ENCODE data around the gene JMJD1C.

Gene JMJD1C

DNA sequence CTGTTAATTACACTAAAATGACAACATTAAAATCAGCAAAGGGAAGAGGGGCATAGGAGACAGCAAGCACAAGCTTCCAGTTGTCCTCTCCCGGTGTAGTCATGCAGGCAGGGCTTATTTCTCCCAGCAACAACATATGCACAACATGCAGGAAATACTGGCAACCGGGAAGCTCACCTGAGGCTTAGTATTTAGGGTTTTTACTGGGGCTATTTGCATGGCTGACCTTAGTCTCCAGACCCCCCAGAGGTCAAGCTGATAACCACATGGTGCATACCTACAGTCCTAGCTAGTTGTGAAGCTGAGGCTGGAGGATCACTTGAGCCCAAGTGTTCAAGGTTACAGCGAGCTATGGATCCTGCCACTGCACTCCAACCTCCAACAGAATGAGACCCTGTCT, 12.8 kb upstream of the JMJD1C start:
- no peak for DNase-seq (ENCODE audit: low read depth)

DNA sequence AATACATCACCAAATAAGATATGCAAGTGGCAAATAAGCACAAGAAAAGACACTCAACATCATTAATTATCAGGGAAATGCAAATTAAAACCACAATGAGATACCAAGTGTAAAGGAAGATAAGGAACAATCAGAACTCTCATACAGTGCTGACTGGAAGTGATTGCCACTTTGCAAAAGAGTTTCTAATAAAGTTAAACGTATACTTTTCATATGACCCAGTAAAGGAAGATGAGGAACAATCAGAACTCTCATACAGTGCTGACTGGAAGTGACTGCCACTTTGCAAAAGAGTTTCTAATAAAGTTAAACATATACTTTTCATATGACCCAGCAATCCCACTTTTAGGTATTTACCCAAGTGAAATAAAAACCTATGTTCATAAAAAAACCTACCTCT, 12.2 kb upstream of the JMJD1C start:
- DNase-seq (ENCODE audit: low read depth), result no peak

DNA sequence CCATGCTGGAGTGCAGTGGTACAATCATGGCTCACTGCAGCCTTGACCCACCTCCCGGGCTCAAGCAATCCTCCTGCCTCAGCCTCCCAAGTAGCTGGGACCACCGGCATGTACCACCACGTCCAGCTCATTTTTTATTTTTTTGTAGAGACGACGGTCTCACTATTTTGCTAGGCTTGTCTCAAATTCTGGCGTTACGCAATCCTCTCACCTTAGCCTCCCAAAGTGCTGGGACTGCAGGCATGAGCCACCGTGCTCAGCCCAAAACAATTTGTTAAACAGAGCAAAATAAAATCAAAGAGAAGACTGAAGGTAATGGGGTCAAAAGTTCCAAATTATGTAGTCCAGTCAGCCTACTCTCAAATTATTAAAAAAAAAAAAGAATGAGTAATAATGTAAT, 8.7 kb upstream of the JMJD1C start:
- no peak for DNase-seq (ENCODE audit: low read depth)

DNA sequence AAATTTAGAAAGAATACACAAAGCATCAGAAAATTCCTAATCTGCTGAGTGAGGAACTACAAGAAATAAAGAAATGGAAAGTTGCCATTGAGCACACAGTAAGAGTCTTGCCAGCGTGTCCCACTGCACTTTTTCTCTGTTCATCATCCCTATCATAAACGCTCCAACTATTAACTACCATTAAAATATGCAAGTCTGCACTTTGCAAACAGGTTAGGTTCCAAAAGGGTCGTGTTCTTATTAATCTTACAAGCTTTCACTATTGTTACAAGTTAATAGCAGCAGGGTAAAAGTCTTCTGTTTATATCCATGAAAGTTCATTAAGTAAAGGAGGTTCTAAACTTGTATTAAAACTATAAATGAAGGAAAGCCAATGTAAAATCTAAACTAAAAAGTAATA, 5.2 kb upstream of the JMJD1C start:
- no peak for DNase-seq (ENCODE audit: low read depth)

DNA sequence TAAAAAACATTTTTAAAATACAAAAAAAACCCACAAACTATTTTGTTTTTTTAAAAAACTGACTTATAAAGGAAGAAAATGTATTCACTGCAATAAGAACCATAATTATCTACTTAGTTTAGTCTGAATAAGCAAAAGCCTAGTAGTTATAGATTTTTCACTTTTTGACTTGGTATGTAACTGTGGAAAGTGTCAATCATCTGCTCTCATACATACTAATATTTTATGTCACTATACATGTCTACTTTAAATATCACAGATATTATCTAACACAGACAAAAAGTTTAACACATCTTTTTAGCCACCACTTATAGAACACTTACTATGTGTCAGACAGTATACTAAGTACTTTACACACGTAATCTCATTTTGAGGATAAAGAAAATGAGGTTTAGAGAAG, 3.2 kb upstream of the JMJD1C start:
- no peak for DNase-seq (ENCODE audit: low read depth)

DNA sequence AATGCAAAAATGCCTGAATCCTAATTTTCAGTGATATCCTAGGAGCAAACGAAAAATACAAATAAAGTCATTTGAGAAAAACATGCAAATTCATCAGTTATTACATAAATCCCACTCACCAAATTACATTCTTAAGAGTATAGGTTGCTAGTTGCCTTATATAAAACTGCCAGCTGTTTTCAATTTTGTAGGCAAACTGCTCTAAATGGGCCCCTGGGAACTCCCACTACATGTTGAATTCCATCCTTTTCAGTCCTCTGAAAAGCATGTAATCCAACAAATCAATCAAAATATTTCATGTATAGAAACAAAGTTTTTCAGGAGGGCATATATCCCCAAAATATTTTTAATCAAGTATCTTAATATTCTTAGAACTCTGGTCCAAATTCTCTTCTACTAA, 2.1 kb upstream of the JMJD1C start:
- no peak for DNase-seq (ENCODE audit: low read depth)

DNA sequence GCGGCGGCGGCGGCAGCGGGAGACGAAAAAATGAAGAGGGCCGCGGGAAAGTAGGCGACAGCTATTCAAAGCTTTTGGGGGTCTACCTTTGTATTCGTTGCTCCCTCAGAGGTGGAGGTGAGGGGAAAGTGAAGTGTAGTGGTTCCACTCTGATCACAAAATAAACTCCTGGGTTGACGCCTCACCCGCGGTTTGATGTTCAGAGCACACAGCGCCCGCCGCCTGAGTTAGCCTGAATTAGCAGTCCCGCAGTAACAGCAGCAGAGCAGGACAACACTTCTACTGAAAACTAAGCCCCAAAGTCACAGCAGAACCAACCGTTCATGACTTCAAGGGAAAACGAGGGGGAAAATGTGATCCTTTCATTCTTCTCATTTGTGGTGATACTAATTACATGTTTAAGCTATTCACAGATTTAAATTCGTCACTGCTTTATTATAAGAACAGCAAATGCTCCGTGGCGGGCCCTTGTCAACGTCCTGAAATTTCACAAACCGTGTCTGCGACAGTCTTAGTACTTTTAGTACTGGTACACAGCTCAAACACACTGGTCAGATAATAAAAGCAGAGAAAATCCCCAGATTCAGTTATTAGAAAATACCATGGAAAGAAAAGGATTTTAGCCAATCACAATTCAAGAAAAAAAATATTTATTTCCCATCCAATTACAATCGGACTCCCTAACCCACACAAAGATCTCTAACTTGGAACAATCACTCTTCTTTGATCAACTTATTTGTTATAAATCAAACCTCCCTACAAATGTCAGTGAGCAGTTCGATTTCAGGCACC, 563 bp upstream of the JMJD1C start:
- no peak for DNase-seq (ENCODE audit: low read depth)

DNA sequence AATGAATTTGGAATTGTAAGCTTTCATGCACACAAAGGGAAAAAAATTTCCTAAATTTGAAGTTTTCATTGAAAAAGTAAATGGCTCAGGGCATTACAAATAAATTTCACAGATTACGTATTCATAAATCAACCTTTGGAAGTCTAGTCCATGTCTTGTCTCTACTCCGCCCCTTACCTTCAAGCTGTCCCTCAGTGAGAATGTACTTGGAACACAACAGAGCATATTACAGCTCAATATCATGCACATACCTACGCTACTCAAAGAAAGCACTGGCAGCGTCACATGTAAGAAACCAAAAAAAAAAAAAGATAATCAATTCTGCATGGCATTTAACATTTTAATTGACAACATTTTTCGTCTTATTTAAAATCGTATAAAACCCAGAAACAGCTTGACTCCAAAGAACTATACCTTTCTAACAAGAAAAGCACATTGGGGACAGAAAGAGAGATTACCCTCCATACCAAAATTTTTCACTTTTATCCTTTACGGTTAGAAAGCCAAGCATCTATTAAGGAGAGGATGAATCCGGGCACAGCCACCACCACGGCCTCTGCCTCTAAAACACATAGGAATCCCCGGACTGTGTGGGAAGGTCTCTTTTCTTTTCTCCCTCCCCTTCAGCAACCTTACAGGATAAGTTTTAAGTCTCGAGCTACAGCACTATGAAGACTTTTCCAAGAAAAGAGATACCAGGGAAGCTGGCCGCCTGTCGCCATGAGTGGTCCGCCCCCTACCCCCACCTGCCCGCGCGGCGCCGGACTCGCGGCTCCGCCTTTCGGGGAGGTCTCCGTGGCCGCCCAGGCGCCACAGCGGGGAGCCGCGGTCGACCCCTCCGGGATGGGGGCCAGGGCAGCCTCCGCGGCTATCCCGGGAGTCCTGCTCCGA, 1.1 kb downstream of the JMJD1C start:
- DNase-seq (ENCODE audit: low read depth), result peak; percentile 19

DNA sequence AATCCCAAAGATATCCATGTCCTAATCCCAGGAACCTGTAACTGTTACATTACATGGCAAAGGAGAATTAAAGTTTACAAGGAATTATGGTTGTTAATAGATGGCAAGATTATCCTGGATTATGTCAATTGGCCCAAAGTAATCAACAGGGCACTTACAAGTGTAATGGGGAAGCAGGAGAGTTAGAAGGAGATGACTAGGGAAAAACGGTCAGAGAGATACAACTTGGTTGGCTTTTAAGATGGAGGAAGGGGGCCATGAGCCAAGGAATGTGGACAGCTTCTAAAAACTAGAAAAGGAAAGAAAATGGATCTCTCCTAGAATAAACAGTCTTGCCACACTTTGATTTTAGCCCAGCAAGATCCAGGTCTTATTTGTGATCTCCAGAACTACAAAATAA, 3.3 kb downstream of the JMJD1C start:
- no peak for DNase-seq (ENCODE audit: low read depth)

DNA sequence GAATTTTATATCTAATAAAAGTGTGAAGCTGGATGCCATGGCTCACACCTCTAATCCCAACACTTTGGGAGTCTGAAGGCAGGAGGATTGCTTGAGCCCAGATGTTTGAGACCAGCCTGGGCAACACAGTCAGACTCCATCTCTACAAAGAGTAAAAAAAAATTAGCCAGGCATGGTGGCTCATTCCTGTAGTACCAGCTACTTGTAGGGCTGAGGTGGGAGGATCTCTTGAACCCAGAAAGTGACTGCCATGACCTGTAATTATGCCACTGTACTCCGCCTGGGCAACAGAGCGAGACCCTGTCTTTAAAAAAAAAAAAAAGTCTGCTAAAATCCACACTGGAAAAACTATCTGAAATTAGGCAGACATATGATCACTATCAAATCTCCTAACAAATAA, 7.6 kb downstream of the JMJD1C start:
- DNase-seq (ENCODE audit: low read depth), result no peak

DNA sequence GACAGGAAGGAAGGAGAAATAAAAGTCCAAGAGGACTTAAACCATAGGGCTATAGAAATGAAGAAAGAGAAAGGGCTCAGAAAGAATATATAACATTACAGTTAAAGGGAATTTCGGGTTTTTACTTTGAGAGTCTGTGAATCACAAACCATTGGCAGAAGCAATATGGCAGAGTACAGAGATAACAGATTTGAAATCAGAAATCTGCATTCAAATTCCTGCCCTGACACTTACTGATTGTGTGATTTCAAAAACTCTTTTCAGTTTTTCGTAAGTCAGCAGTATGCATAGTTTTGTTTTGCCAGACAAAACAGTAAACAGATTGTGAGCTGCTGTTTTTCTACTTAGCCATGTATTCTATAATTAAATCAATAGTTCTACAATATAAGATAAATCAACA, 8.2 kb downstream of the JMJD1C start:
- no peak for DNase-seq (ENCODE audit: low read depth)

DNA sequence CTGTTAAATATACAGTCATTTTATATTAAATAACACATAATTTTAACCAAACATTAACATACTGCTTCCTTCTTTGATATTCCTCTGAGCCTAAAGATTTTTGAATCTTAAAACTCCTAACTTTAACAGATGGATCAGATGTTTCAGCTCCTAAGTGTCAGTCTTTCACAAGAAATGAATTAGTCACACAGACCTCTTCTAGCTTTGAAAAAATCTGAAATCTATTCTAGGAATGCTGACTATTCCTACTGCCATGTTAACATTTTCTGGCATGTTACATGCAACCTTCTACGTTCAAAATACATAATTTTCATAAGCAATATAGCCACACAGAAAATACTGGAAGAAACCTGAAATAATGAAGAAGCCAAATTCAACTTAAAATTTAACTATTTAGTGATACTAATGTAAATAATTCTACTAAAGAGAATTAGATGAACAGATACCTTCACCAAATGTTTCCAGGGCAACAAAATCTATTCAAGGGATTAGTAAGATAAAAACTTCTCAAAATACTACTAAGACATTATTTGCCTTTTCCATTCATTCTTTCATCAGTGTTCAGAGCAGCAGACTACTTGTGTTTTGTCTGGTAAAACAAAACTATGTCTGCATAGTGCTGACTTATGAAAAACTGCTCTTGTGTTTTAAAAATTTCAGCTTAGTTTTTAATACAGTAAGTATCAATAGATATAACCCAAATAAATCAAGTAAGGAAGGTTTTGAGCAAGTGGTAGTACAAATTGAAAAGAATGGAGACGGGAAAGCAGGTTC, 9.2 kb downstream of the JMJD1C start:
- no peak for DNase-seq (ENCODE audit: low read depth)

DNA sequence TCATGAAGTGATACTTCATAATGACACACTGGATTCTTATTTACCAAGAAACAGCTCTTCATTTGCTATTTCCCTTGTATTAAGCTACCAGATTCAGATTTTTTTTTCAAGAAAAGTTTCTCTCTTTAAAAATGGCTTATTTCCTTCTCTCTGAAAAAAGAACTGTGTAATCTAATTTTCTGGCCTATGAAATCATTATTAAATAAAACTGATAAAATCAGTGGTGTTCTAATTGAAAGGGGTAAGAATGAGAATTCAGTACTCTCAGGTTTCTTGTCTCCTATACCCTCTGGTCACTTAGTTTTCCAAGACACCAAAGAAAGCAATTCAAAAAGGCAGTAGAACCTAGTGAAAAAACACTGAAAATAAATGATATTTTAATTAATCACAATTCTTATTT, 10.3 kb downstream of the JMJD1C start:
- no peak for DNase-seq (ENCODE audit: low read depth)

DNA sequence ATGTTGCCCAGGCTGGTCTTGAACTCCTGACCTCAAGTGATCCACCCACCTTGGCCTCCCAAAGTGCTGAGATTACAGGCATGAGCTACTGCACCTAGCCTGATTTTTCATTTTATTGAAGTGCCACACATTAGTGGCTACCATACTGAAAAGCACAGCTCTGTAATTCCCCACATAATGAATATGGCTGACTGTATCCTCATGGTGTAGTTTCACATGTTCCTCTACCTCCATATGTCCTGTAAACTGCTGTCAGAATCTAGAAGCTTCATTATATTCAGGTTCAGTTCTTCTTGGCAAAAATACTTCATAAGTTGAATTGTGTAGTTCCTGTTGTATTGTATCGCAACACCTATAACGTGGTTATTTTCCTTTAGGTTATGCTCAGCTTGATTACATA, 11.1 kb downstream of the JMJD1C start:
- no peak for DNase-seq (ENCODE audit: low read depth)

DNA sequence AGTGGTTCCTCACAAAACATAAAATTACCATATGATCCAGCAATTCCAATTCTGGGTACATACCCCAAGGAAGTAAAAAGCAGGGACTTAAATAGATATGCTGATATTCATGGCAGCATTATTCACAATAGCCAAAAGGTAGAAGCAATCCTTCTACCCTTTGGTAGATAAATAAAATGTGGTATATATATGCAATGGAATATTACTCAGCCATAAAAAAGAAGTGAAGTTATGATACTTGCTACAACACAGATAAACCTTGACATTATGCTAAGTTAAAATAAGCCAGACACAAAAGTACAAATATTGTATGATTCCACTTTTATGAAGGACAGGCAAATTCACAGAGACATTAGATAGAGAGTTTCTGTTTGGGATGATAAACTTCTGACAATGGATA, 13.3 kb downstream of the JMJD1C start:
- no peak for DNase-seq (ENCODE audit: low read depth)

DNA sequence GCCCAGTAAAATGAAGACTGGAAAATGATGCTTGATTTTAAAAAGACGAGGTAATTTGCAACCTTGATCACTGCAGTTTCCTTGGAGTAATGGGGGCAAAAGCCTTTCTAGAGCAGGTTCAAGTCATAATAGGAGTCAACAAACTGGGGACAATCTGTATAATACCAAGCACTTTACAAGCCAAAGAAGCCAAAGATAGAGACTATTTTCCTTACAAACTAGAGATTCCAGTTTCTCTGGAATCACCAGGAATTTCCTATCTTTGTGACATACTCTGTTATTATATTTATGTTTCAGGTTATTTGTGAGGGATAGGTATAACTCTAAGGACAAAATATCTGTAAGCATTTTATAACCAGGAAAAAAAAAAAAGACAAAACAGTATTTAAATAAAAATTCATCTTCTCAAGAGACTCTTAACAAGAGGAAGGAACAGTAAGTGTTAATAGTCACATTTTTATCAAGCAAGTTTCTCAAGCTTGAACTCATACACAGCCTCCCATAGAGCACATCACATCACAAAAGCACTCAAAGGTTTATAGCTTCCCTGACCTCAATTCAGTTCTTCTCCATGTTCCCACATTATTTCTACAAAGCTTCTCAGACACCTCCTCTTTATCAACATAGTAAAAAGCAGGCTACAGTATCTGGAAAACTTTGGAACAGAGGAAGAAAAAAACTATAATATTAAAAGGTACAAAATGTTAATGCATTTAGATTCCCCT, 18.9 kb downstream of the JMJD1C start:
- no peak for DNase-seq (ENCODE audit: low read depth)

DNA sequence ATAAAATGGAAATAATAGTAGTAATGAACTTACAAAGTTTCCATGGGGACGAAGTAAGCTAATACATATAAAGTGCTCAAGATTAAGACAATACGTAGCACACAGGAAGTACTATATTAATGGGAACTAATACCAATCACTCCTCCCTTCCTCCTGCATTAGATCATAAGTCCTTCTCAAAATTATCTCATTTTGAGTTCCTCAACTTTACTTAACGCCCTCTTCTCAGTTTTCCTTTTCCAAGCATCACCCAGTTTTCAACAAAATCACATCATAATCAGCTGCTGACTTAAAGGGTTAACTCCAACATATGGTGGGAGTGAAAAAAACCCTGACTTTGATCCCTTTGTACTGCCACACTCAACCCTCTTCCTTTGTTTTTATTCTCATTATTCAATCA, 24.4 kb downstream of the JMJD1C start:
- DNase-seq (ENCODE audit: low read depth), result no peak

DNA sequence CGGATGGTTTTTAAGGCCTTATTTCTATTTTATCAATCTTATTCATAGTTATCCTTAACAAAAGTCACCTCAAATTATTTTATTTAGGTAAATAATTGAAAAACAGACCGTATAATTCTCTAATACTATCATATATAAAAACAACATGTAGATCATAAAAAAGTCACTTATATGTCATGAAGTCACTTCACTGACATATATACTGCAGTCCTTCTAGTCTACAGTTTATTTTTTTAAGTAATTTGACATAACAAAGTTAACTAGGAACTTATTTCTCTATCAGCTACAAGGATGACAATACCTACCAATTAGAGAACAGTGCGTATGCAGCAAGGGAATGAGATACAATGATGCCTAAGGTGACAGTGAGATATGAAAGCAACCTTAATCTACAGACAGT, 26.2 kb downstream of the JMJD1C start:
- DNase-seq (ENCODE audit: low read depth), result no peak

DNA sequence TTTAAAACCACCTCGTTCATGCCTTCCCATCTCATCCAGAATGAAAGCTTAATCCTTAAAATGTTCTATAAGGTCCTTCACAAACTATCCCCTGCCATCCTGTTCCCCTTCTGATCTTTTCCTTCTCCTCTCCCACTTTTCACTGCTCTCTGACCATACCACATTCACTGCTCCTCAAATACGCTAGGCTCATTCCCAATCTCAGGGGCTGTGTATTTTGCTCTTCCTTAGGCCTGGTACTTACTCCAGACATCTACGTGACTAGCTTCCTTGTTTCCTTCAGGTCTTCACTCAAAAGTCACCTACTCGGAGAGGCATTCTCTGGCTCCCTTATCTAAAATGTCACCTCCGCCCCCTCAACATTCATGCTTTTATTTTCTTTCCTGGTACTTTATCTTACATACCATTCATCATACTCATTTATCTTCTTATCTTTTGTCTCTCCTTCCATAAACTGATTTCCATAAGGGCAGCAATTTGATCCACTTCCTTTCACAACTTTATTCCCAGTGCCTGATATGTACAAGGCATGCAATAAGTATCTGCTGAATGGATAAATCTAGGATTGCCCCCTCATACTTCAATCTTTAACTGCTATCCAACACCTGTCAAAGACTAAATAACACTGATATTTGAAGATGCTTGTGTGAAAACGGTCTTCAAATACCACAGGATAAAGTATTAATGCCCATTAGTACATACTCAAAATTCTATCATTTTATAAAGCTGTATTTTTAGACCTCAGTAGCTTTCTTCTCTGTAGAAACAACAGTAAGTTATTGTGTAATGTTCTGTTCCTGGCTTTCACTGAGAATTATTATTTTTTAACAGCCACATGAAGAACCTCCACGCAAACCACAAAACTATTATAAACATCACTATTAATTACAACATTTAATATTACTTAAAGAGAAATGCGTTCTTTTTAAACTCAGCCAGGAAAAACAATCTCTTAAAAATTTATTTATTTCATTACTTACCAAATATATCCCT, 27.0 kb downstream of the JMJD1C start:
- no peak for DNase-seq (ENCODE audit: low read depth)

DNA sequence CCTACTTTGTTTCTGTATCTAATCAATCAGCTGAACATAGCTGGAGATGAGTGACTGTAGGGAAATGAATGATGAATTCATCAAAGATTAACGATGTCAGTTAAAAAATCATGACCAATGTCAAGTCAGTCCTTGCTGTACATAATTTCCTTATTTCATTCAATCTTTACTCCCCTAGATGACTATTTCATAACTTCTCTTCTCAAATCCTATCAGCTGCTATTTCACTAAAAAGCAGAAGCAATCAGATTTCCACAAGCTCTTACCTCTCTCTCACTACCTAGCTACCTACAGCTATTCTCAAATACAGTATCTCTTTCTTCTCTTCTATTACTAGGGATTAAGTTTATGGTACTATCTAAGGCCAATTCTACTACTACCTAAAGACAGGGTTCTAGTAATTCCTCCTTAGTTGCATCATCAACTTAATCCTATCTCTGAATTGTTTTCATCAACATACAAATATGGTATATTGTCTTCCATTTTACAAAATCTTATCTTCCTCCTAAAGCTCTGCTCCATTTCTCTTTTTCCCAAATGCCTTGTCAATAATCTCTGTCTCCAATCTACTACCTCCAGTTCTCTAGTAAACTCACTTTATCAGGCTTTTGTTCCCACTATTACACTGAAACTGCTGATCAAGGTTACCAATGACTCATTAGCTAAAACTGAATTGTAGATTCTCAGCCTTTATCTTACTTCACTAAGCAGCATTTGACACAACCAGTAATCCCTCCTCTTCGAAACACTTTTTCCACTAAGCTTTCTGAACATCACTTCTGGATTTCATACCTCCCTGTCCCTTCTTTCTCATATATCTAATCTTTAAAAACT, 28.4 kb downstream of the JMJD1C start:
- DNase-seq (ENCODE audit: low read depth), result no peak

Measured in activated T-helper 9 cell treated with anti-CD3 and anti-CD28 coated beads, Interleukin-2, amount 50 U/mL, for 16 hours (primary cell).